Fibroblast of skin of abdomen (primary cell): ENCODE results near the gene SERPINH1.

Experiments used
- DNase-seq: peaks from one replicate; pipeline ENCODE4 v3.0.0-alpha.2; 2013

Gene SERPINH1

DNA sequence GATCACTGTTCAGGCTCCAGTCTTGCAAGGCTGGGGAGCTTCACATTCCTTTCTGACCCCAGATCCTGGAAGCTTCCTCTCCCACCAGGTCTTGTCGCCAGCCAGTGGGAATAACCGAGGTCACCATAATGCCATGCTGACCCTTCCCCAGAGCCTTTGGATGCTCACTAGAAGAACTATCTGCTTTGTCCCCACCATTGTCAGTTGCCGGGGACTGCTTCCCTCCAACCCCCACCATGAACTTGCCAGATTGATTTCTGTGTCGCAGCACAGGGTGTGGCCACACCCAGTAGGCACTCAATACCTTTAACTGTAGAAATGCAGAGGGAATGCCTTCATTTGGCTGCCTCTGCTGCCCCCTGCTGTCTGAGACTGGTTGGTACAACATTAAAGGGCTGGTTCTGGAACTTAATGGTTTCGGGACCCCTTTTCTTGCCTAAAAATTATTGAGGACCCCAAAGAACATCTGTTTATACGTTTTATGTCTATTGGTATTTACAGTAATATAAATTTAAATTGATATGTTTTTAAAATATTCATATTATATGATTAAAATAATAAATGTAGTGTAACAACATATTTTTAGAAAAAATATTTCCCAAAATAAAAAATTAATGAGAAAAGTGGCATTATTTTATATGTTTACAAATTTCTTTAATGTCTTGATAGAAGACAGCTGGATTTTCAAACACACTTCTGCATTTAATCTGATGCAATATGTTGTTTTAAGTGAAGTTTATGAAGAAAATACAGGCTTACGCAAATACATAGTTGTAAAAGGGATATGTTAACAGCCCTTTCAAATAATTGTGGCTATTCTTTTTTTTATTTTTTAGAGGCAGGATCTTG lies 29.6 kb upstream of the SERPINH1 start:
- DNase-seq: peak; percentile 46

DNA sequence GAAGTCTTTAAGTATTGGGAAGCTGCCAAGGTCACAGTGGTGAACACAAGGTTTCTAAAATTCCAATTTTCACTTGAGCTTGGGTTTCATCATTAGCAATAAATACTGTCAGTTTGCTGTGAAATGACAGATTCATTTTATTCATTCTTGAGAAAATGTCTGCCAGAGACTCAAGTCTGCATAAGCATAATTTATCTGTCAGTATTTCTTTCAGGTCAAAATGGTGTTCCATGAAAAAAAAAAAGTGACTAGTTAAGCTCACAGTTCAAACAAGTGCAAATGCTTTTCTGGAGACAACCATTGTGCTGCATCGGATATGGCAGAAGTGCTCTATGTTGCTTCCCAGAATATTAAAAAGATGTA lies 28.2 kb upstream of the SERPINH1 start:
- no peak for DNase-seq

DNA sequence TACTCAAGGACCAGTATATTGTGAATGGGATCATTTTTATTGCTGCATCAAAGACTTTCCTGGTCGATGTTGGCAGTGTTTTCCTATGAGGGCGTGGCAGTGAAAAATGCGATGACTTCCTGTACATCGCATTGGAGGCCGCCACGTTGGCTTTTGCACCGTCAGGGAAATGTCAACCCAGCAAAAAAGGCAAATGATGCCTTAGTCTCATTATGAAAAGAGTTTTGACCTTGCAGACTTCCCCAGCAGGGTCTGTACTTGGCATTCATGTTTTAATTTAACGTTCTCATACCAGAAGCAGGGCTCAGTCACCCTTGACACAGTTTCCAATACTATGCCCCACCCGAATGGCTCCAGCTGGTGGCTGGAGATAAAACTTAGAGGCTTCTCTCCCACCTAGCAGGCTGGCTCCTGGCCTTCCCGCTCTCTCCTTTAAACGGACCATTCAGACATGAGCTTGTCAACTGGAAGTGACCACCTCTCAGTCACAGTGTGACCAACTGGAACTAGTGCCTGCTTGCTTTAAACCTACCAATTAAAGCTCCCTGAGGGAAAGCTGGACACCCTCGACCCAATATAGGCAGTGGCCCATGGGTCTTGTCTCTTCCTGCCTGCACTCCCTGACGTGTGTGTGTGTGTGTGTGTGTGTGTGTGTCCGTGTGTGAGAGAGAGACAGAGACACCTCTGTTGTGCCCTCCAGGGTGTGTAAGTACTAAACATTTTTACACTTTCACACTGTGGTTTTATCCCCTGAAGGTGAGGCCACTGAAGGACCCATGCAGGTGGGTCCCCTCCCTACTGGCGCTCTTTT lies 27.6 kb upstream of the SERPINH1 start:
- DNase-seq: no peak

DNA sequence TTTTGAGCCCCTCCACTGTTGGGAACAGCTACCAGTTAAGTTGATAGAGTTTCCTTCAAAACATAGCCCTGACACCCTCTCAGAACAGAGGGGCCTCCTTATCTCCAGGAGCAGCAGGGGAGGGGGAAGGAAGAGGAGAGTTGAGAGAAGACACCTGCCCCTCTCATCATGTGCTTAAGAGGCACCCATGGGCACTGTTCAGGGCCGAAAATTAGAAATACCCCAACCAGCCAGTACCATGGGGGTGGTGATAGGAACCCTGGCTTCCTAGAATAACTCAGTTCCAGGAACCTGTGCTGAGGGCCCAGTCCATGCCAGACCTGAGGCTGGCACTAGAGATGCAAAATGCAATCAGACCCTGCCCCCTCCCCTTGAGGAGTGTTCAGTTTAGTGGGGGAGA lies 27.0 kb upstream of the SERPINH1 start:
- no peak for DNase-seq

DNA sequence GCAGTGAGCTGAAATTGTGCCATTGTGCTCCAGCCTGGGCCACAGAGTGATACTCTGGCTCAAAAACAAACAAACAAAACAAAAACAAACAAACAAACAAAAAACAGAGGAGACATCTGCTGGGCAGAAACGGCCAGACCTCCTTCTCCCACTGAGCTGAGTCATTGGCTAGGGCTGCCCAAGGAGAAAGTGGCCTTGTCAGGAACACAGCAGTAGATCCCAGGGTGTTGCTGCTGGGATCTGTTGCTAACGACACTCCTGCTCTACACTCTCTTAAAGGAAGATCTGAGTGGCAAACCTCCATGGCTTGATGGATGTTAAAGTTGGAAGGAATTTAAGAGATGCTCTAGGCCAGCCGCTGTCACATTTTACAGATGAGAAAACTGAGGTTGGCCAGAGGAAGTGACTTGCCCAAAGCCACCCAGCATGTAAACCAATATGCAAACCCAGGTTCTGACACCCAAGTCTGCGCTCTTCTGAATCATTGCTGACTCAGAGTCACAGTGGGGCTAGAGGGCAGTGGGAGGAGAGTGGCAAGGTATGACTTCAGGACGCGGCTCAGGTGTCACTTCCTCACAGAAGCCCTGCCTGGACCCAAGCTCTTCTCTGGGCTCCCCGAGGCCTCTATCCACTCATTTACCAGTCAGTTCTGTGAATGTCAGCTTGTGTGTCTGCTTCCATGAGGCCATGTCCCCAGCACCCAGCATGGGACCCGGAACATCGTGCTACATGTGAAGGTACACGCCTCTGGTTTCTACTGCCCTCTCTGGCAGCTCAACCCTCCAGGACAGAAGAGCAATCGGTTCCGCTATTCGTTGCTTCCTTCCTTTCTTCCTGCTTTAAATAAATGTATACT lies 25.0 kb upstream of the SERPINH1 start:
- no peak for DNase-seq

DNA sequence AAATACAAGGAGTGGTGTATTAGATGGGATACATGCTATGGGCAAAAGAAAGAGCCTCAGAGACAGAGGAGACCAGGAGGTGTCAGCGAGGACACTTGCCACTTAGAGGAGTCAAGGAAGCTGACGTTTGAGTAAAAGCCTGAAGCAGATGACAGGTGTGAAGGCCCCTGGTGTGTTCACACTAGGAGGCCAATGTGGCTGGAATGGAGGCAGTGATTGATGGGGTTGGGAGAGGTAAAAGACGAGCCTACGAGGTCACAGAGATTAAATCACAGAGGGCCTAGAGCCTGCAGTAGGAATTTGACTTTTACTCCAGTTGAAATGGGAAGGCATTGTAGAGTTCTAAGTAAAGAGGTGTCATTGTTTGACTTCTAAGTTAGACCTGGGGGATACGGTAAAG lies 24.3 kb upstream of the SERPINH1 start:
- DNase-seq: no peak

DNA sequence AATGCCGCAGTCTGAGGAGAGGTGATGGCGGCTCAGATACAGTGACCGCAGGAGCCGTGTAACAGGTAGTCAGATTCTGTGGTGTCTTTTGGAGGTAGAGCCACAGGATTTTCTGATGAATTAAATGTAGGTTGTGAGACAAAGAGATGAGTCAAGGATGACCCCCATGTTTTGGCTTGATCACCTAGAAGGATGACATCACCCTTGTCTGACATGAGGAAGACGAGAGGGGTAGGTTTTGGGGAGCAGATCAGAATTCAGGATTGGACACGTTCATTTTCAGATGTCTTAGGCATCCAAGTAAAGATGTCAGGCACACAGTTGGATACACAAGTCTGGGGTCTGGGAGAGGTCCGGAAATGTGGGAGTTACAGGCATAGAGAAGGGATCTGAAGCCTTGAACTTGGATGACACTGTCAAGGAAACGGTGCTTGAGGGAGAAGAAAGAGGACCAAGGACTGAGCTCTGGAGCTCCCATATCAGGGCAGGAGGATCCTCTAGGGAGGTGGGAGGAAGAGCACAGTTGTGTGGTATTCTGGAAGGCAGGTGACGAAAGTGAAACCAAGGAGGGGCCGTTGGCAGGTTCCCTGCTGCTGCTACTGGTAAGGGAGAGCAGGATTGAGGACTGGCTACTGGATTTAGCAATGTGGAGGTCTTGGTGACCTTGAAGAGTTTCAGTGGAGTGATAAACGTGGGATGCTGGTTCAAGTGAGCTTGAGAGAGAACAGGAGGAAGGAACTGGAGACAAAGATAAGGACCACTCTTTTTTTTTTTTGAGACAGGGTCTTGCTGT lies 23.7 kb upstream of the SERPINH1 start:
- no peak for DNase-seq

DNA sequence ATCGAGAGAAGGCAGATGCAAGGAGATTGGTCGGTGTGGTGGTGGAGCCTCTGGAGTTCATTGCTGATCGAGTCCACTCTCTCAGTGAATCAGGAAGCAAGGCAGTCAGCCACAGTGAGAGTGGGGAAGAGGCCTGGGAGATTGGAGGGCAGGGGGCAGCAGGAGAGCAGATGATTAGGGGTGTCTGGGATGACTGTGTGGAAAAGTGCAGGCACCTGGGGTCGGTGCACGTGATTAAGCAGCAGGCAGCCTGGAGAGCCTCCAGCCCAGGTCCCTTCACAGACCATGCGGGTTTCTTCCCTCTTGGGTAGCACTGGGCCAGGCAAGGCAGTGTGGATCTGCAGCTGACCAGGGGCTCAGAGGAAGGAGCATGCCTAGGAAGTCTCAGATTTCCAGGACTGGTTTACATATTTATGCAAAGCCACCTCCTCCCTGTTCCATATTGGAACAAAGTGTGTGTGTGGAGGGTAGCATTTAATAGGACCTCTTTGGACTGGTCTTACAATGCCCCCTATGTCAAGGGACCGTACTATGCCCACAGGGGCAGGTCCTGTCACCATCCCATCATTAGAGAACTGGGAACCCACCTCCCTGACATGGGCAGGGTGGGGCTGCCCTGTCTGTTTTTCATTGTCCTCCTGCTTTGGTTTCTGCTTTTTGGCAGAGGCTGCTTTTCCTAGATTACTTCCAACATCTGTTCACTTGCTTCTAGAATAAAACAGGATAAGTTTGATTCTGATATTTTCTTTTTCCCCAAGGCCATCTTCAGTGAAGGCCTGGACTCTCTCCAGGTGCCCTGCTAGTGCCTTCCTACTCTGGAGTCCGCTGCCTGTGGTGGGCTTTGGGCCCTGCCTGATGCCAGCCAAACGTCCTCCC lies 22.4 kb upstream of the SERPINH1 start:
- no peak for DNase-seq

DNA sequence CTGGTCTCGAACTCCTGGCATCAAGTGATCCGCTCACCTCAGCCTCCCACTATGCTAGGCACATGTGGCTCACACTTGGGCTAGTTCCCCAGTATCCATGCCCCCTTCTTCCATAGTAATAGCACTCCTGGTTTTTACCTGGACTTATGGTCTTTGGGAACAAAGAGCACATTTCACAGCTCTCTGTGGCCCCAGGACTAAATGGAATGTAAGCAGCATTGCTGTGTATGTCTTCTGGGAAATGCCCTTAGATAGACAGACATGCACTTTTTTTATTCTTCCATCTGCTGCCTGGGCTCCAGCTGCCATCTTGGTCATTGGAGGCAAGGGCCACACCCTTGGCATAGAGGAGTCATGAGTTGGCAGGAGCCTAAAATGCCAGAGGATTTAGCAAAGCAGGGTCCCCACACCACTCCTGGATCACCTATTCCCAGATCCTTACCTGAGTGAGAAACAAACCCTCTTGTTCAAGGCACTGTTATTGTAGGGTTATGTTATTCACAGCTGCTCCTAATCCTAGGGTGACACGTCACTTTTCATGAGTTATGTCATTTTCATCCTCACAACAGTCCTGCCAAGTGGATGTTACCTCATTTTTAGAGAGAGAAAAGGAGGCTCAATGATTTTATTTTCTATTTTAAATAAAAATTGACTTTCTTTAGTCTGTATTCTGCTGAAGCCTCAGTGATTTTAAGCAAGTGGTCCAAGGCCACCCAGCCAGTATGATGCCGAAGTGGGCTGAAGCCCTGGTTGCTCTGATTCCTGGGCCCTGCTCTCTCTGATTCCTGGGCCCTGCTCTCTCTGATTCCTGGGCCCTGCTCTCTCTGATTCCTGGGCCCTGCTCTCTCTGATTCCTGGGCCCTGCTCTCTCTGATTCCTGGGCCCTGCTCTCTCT lies 20.6 kb upstream of the SERPINH1 start:
- no peak for DNase-seq

DNA sequence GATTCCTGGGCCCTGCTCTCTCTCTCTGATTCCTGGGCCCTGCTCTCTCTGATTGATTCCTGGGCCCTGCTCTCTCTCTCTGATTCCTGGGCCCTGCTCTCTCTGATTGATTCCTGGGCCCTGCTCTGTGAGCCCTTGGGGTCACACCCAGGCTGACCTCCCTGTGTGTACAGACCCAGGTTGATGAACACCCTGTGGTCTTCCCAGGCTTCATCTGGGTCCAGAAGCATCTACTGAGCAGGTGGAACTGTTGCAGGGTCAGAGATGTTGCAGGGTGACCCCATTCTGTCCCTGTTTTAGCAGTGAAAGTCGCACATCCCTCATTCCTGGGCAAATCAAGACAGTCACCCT lies 20.0 kb upstream of the SERPINH1 start:
- no peak for DNase-seq

DNA sequence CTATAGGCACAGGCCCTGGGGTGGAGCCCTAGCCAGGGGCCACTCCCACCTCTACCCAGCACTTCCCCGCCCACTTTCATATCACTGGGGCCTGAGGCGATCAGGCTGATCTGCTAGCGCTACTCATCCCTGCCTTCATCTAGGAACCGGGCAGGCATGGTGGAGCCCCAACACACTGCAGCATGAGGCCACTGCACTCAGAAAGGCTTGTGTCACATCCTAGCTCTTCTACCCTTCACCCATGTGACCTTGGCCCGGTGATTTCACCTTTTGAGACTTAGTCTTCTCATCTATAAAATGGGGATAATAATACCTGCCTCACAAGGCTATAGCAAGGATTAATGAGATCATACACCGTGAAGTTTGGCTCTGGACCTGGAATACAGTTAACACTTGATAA lies 18.2 kb upstream of the SERPINH1 start:
- DNase-seq: no peak

DNA sequence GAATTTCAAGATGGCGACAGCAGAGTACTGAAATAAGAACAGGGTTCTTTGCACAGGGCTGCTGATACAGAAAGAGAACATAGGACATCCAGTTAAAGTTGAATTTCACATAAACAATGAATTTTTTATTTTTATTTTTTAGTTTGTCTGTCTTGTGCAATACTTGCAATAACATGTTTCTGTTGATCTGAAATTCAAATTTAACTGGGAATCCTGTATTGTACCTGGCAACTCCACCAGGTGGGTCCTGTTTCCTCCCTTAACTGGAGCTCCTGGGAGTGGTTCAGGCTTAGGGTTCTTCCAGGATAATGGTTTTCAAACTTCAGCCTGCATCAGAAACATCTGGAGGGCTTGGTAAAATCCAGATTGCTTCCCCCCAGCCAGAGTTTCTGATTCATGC lies 14.9 kb upstream of the SERPINH1 start:
- DNase-seq: no peak

DNA sequence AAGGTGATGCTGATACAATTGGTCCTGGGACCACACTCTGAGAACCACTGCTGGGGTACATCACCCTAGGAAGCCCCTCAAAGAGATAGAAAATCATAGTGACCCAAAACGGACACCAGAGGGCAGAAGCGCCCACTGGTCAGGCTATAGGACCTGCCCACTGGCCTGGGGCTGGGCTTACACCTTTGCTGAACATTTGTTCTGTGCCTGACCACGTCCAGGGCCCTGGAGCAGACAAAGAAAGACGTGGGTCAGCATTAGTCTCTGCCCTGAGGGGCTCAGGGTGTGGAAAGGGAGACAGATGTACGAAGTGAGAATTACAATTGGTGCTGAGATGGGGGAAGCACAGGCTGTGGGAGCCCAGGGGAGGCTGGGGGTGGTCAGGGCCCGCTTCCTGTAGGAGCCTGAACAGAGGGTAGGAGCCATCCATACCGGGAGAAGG lies 14.4 kb upstream of the SERPINH1 start:
- peak; percentile 66 for DNase-seq

DNA sequence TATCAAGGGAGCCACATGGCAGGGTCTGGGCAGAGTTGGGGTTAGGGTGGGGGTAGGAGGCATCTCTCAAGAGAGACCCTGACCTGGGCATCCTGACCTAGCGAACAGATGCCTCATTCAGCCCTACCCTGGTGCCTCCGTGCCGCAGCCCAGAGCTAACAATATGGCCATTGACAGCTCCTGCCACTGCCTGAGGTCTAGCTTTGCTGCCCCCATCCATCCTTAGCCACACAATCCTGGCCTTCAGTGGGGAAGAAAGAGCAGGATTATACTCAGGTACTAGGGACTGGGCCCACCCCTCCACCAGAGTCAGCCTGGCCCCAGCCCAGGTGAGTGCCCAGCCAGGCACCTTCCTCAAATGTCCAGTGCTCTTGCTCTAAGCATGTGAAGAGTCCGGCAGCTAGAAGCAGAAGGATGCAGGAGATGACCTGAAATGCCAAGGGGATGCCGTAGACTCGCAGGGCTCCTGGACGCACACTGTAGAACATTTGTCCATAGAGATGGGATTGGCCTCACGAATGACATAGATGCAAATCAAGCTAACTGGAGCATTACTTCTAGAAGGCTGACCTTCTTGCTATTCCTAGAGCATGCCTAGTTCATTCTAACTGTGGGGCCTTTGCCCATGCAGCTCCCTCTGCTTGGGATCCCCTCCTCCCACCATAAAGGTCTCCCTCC lies 13.3 kb upstream of the SERPINH1 start:
- DNase-seq: no peak

DNA sequence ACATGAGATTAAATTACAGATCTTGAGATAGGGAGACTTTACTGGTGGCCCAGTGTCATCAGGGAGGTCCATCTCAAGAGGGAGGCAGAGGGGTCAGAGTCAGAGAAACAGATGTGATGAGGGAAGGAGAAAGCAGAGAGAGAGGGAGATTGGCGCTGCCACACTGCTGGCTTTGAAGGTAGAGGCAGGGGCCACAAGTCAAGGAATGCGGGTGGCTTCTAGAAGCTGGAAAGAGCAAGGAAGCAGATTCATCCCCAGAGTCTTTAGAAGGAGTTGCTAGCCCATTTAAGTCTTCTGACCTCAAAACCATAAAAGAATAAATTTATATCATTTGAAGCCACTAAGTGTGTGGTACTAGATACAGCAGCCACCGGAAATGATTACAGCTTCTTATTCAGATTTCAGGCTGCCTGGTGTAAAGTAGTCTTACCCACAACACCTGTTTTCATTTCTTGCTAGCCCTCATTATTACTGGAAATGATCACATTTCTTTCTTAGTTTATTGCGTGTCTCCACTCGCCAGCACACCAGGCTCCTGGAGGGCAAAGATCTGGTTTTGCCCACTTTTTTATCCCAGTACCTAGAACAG lies 12.6 kb upstream of the SERPINH1 start:
- DNase-seq: no peak

DNA sequence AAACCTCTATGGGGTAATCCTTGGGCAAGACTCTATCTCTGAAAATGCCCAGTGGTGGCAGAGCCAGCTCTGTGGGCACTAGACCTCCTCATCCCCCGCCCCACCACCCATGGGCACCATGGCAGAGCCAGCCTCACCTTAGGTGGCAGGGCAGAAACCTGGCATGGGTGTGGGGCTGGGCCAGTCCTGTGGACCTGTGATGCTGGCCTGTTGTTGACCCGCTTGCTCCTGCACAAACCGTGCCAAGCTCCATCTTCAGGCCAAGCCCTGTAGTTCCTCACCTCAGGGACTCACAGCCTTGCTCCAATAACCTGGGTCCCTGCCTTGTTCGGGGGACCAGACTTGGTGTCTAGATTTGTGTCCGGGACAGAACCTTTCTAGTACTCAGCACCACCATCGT lies 8.9 kb upstream of the SERPINH1 start:
- DNase-seq: no peak

DNA sequence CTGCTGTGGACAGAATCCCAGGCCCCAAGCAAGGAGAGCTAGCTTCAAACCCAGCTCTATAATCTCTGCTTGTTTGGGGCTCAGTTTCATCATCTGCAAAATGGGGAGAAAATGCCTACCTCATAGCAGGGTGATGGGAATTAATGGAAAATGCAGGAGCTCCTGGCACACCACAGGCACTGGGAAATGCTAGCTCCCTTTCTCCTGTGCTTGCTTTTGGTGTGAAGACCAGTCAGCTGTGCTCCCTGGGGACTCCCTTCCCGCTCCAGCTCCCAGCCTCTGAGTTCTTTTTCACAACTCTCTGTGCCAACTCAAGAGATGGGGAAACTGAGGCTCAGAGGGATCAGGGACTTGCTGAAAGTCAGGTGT lies 8.2 kb upstream of the SERPINH1 start:
- DNase-seq: no peak

DNA sequence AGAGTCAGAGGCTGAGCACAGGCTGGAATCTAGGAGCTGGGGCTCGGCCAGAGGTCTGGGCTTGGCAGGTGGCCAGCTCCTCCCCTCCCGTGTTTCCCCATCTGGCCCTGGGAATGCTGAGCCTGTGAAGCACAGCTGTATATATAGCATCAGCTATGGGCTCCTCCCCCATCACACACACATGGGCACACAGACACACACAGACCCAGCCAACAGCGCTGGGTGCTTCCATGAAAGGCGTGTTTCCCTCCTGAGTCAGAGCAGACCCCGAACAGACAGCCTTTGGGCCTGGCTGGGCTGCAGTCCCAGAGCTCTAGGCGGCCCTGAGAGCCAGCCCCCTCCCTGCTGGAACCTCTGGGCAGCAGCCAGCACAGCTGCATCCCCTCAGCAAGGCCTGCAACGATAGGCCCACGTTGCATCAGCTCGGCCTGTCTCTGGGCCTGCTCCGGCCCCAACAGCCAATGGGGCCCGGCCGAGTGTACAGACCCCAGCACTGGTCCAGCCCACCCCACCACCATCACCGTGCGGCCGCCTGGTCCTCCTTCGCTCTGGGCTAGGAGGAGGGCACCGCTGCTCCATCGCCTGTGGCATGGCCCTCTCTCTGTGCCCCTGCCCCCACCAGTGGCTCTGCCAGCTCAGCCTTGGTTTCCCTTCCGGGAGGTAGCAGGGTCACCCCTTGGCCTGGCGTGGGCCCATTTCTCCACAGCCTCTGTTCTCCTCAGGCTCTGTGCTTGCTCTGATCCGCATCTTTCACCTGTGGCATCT lies 7.6 kb upstream of the SERPINH1 start:
- peak; percentile 100 for DNase-seq
